GM19438 (cell line): Measurements from ENCODE around the gene PDE1C.
"Not testable (repeated sequence)": the region's sequence is repeated elsewhere in the genome, so short reads cannot be mapped to it uniquely, and the experiment has no call there.

ENCODE experiments used
- ATAC-seq: cut with Tn5 transposase; IDR thresholded peaks from one replicate; pipeline ENCODE4 v1.9.1; 2021; ENCODE audit warnings: low read depth; ENCODE audit not compliant: unreplicated experiment

PDE1C gene

GRCh38 chr7:31860925-31861324 lies 209.3 kb downstream of the PDE1C start:
- ATAC-seq = no peak

- ATAC-seq = no peak
Observed at GRCh38 chr7:31858055-31858454, 212.2 kb downstream of the PDE1C start.

GRCh38 chr7:31857172-31857571 lies 213.0 kb downstream of the PDE1C start:
- ATAC-seq = no peak

- ATAC-seq = no peak
Observed at GRCh38 chr7:31856337-31856736, 213.9 kb downstream of the PDE1C start.

- no peak for ATAC-seq
Observed at GRCh38 chr7:31855530-31855929, 214.7 kb downstream of the PDE1C start.

- no peak for ATAC-seq
Observed at GRCh38 chr7:31853380-31853779, 216.8 kb downstream of the PDE1C start.

- ATAC-seq = no peak
Observed at GRCh38 chr7:31852462-31852861, 217.7 kb downstream of the PDE1C start.

GRCh38 chr7:31851119-31851518 lies 219.1 kb downstream of the PDE1C start:
- ATAC-seq = no peak

- no peak for ATAC-seq
Observed at GRCh38 chr7:31850601-31851000, 219.6 kb downstream of the PDE1C start.

GRCh38 chr7:31850066-31850465 lies 220.1 kb downstream of the PDE1C start:
- no peak for ATAC-seq

GRCh38 chr7:31835471-31835870 lies 234.7 kb downstream of the PDE1C start:
- ATAC-seq = no peak

- not testable (repeated sequence) for ATAC-seq
Observed at GRCh38 chr7:31833625-31834024, 236.6 kb downstream of the PDE1C start.

GRCh38 chr7:31828520-31828919 lies 241.7 kb downstream of the PDE1C start:
- no peak for ATAC-seq

- ATAC-seq = no peak
Observed at GRCh38 chr7:31825576-31825975, 244.6 kb downstream of the PDE1C start.

- no peak for ATAC-seq
Observed at GRCh38 chr7:31819031-31819430, 251.2 kb downstream of the PDE1C start.

- ATAC-seq = no peak
Observed at GRCh38 chr7:31816810-31817209, 253.4 kb downstream of the PDE1C start.

- ATAC-seq = no peak
Observed at GRCh38 chr7:31815796-31816195, 254.4 kb downstream of the PDE1C start.

- no peak for ATAC-seq
Observed at GRCh38 chr7:31814187-31814586, 256.0 kb downstream of the PDE1C start.

GRCh38 chr7:31811650-31812461 lies 258.4 kb downstream of the PDE1C start:
- ATAC-seq = peak; percentile 79

- ATAC-seq = peak; percentile 99
Observed at GRCh38 chr7:31805209-31805818, 264.9 kb downstream of the PDE1C start.

GRCh38 chr7:31796375-31796774 lies 273.8 kb downstream of the PDE1C start:
- no peak for ATAC-seq

- no peak for ATAC-seq
Observed at GRCh38 chr7:31794851-31795344, 275.3 kb downstream of the PDE1C start.
